H1 (cell line): Measurements from ENCODE around the gene PHGDH.

Experiments used
- EGR1 ChIP-seq: IDR thresholded peaks from 2 replicates; pipeline ENCODE4 v1.6.1; 2011; ENCODE audit warnings: low read depth, low read length, borderline replicate concordance
- EZH2 ChIP-seq: fragments of 200-600 bp; sonication (generic); IDR thresholded peaks from 2 replicates; pipeline ENCODE4 v1.7.1; 2012; ENCODE audit warnings: low read depth, mild to moderate bottlenecking, moderate library complexity, low read length, inconsistent platforms; ENCODE audit not compliant: severe bottlenecking
- NRF1 ChIP-seq: IDR thresholded peaks from 2 replicates; pipeline ENCODE4 v1.6.1; 2011; ENCODE audit warnings: mild to moderate bottlenecking, low read depth, low read length, improper control_type of control experiment
- POLR2A ChIP-seq, 2 experiments: IDR thresholded peaks; 1 replicate in 1 of 2; 2 replicates in 1 of 2; pipeline ENCODE4 v1.6.1; 2011; ENCODE audit warnings: low read depth in 2 of 2, low read length in 2 of 2, mild to moderate bottlenecking in 2 of 2; ENCODE audit errors: control extremely low read depth in 1 of 2

GRCh38 chr1:119718409-119718808 is 6.7 kb downstream of the PHGDH start:
- TF ChIP-seq POLR2A (IDR thresholded peaks at IDR 0.05; ENCODE audit: control extremely low read depth in 1 of 2, low read depth in 2 of 2, low read length in 2 of 2) (no peak), NRF1 (no peak), EGR1 (no peak), EZH2 (no peak)
